ENCODE measurements around the gene SOX15. TPM values are rescaled to one million over a fixed set of nuclear protein-coding genes. Genes with fewer than 3 reads are reported as not detected.

SOX15 gene
- total RNA-seq, 6 donors from 2014 or later: 0.63 to 1.5 (median 0.71) TPM; not detected in 3

DNA sequence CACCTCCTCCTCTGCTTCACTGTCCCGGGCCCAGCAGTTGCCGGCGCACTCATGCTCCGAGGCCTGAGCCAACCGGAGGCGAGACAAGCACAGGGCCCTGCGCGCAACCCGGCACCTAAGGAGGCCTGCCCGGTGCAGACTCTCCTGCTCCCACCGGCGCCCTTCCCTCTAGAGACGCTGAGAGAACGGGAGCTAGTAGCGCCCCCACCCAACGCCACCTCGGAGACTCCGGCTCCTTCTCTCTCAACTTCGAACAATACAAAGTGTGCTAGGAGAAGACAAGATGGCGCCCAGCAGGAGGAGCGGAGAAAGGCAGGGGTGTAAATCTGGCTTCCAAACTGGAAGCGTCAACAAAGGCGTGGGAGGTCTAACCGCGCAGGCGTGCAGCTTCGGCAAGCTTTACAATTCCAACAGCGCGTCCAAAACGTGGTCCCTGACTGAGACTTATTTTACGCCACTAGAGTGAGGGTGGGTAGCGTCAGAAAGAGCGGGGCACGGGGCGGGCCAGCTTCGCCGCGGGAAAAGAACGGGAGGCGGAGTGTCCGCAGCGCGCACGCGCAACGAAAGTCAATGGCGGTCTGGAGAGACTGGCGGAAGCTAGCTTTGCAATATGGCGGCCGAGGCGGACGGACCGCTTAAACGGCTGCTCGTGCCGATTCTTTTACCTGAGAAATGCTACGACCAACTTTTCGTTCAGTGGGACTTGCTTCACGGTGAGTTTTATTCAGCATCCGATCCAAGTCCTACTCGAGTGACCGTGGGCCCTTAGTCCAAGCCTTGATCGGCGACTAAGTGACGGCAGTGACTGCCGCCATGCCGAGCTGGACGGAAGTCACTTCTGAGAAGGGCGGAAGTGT, 6.4 kb downstream of the SOX15 start, which contains the start of gene MPDU1:
MPDU1 (plus strand) TSS at position 600 of the 857 bp plus-strand sequence; CDS start at position 611, 11 bp downstream.
- ATAC-seq (ENCODE audit: low FRiP score in 2 of 2): peak; percentile 92 to 94
- peaks cover 54 to 61% (median 59%) of the 10 kb centered on the region in 4 donors for H3K4me1 ChIP-seq

DNA sequence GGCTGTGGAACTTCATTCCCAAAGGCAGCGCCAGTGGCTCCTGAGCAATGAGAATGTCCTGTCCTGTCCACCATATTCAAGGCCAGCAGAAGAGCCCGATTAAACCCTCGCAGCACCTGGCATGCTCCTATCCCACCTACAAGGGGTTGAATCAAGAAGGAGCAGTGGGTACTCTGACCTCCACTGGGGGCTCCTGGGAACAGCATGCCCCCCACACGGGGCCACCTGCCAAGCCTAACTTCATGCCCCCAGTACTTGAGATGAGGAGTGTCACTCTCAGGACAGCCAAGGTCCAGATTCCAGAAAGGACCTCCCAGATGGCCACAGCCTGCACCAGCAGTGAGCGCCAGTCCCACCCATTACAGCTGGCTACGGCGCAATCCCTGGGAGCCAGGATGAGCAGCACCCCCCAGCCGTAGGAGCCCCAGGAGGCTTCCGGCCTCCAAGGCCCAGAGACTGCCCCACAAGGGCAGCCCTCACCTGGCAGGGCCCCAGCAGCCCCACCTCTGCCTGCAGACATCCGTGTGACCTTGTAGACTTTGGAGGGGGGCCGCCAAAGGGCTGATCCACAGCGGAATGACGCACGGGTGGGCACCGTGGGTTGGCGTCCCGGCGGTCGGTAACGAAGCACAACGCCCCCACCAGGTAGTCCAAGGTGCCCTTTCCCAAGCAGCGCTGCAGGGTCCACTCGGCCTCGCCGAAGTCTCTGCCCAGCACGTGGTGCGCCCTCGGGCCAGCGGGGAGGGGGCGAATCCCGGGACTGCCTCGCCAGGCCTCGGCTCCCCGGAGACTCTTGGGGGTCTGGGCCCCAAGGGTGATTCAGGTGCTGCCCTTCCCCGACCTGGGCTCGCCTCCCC, 7.3 kb downstream of the SOX15 start:
- H3K36me3 ChIP-seq: peaks cover 9 to 27% (median 24%) of the 10 kb centered on the region in 4 donors
- peaks cover 54 to 69% (median 61%) of the 10 kb centered on the region in 4 donors for H3K4me1 ChIP-seq
- H3K4me3 ChIP-seq: peak overlapping the region; percentile 30 to 83 (median 54)
- no peaks in the 10 kb centered on the region for H3K27me3 ChIP-seq
- H3K9me3 ChIP-seq: no peaks in the 10 kb centered on the region
- no peak for TF ChIP-seq EP300 (IDR thresholded peaks at IDR 0.05)
- no peak for TF ChIP-seq CTCF (IDR thresholded peaks at IDR 0.05)
- TF ChIP-seq POLR2AphosphoS5 (IDR thresholded peaks at IDR 0.05): no peak
- no peak for TF ChIP-seq POLR2A (IDR thresholded peaks at IDR 0.05)
- H3K27ac ChIP-seq: peak overlapping the region; percentile 93 to 96 (median 94)
- DNase-seq (peak in 1 of 2 donors; percentile 88), ATAC-seq (ENCODE audit: low FRiP score in 2 of 2) (no peak)
- WGBS, 2 donors: 87 to 93% methylated on average over 16 to 36 of the region's 36 CpGs

More for the DNA sequence above, 6.4 kb downstream of the SOX15 start, which contains the start of gene MPDU1:
- no peaks in the 10 kb centered on the region for H3K27me3 ChIP-seq
- peak within 1 kb of the TSS; percentile 93 to 96 (median 94) for H3K27ac ChIP-seq
- DNase-seq: peak; percentile 95 to 99
- H3K36me3 ChIP-seq: peaks cover 2 to 26% (median 22%) of the 10 kb centered on the region in 4 donors
- peak within 1 kb of the TSS; percentile 53 to 83 (median 54) for H3K4me3 ChIP-seq
- TF ChIP-seq CTCF (IDR thresholded peaks at IDR 0.05): peak in 4 of 6 experiments; percentile 4 to 25 (median 14)
- peak; percentile 79 to 84 for TF ChIP-seq POLR2AphosphoS5 (IDR thresholded peaks at IDR 0.05)
- TF ChIP-seq EP300 (IDR thresholded peaks at IDR 0.05): no peak
- peak in 3 of 4 donors; percentile 76 to 80 (median 79) for TF ChIP-seq POLR2A (IDR thresholded peaks at IDR 0.05)
- WGBS, 2 donors: 5 to 16% methylated on average over 27 to 69 of the region's 69 CpGs
- no peaks in the 10 kb centered on the region for H3K9me3 ChIP-seq

DNA sequence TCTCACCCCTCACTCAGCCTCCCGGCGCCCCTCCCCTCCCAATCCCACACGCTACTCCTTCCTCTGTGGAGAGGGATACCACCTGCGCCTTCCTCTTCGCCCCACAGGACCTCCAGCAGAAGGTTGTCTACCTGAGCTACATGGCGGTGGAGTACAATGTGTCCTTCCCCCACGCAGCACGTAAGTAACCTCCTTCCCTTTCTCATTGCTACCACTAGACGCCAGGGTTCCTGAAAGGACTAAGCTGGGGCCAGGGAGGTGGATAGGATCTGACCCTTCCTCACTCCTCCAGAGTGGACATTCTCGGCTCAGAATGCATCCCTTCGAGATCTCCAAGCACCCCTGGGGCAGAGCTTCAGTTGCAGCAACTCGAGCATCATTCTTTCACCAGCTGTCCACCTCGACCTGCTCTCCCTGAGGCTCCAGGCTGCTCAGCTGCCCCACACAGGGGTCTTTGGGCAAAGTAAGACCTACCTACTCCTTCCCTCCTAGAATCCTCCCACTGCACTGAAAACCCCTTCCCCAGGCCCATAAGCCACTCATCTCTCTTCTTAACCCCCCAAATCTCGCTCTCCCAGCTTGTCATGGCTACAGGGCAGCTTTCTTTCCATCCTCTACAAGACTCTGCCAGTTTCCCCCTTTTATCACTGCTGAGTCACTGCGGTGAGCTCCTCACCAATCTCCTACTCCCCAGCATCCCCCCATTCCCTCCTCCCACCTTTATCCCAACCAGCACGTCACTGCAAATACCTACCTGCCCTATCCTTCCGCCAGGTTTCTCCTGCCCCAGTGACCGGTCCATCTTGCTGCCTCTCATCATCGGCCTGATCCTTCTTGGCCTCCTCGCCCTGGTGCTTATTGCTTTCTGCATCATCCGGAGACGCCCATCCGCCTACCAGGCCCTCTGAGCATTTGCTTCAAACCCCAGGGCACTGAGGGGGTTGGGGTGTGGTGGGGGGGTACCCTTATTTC, 9.0 kb downstream of the SOX15 start:
- Histone ChIP-seq H3K4me3 (peak overlapping the region in 3 of 4 donors; percentile 53 to 83 (median 55)), H3K9me3 (no peaks in the 10 kb centered on the region), H3K27ac (peak overlapping the region; percentile 92 to 96 (median 94)), H3K4me1 (peaks cover 60 to 86% (median 73%) of the 10 kb centered on the region in 4 donors), H3K36me3 (peaks cover 27 to 33% (median 29%) of the 10 kb centered on the region in 4 donors), H3K27me3 (no peaks in the 10 kb centered on the region)
- ATAC-seq (ENCODE audit: low FRiP score in 2 of 2) (no peak), DNase-seq (no peak)
- TF ChIP-seq POLR2AphosphoS5 (IDR thresholded peaks at IDR 0.05): no peak
- TF ChIP-seq EP300 (IDR thresholded peaks at IDR 0.05): no peak
- no peak for TF ChIP-seq POLR2A (IDR thresholded peaks at IDR 0.05)
- TF ChIP-seq CTCF (IDR thresholded peaks at IDR 0.05): no peak
- WGBS, 2 donors: 79% methylated on average over 23 of the region's 23 CpGs

All from upper lobe of left lung (tissue), 6 donors.